Measurements from ENCODE around the gene CLC.

Gene CLC

DNA sequence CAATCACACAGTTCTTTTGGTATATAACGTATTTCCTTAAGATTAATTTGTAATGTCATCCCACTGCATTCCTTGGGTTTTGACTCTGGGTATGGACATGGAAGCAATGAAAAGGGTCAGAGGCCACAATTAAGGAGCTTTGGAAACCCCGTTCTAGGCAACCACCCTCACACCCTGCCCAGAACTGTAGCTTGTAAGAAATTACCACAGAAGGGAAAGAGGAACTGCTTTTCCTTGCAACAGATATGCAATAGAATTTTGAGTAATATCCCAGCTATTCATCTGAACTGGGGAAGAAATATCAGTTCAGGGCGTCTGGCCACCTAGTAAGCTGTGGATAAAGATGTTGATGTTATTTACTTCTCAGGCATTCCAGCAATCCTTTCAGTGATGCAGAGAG lies 985 bp upstream of the CLC start:
- Histone ChIP-seq H3K27ac (ENCODE audit: low read length, poor library complexity, severe bottlenecking) (no peak overlapping the region), H4K91ac (ENCODE audit: low read length) (no peak overlapping the region), H3K18ac (ENCODE audit: low read depth in 1 of 2, low read length in 2 of 2) (no peak overlapping the region), H3K4ac (ENCODE audit: low read depth in 1 of 2, low read length in 2 of 2) (no peak overlapping the region), H3K27me3 (ENCODE audit: control insufficient read depth in 1 of 2, insufficient read depth in 1 of 2, low read length in 2 of 2) (peaks cover 4 to 21% of the 10 kb centered on the region in 2 experiments), H3K4me3 (ENCODE audit: insufficient read depth in 1 of 2, low read depth in 1 of 2, low read length in 2 of 2) (no peak overlapping the region), H2AFZ (ENCODE audit: low read depth, low read length) (no peak overlapping the region), H4K8ac (ENCODE audit: low read length) (no peak overlapping the region), H3K9me3 (ENCODE audit: control insufficient read depth, low read length) (no peaks in the 10 kb centered on the region), H2BK5ac (ENCODE audit: low read depth, low read length, poor library complexity, severe bottlenecking) (no peak overlapping the region), H3K4me2 (ENCODE audit: low read length, poor library complexity, severe bottlenecking) (no peak overlapping the region), H3K9ac (ENCODE audit: low read length) (no peak overlapping the region), H2AK5ac (ENCODE audit: low read length, severe bottlenecking) (no peak overlapping the region), H3K79me1 (replicated peaks; ENCODE audit: low read length, poor library complexity, severe bottlenecking) (no peaks in the 10 kb centered on the region), H2BK15ac (ENCODE audit: low read depth, poor library complexity, severe bottlenecking) (no peak overlapping the region), H2BK120ac (ENCODE audit: low read depth, low read length) (no peak overlapping the region), H3K14ac (ENCODE audit: low read length in 2 of 2) (no peak overlapping the region), H3K4me1 (ENCODE audit: control insufficient read depth, insufficient read depth, low read depth, low read length) (no peaks in the 10 kb centered on the region), H3K36me3 (ENCODE audit: control insufficient read depth in 1 of 2, insufficient read depth in 2 of 2, low read depth in 1 of 2, low read length in 2 of 2) (no peaks in the 10 kb centered on the region), H3K23ac (ENCODE audit: low read length in 2 of 2) (no peak overlapping the region), H2BK12ac (ENCODE audit: low read length in 2 of 2) (no peak overlapping the region)
- DNase-seq: no peak
- WGBS: 68% methylated on average over 2 of the region's 3 CpGs

DNA sequence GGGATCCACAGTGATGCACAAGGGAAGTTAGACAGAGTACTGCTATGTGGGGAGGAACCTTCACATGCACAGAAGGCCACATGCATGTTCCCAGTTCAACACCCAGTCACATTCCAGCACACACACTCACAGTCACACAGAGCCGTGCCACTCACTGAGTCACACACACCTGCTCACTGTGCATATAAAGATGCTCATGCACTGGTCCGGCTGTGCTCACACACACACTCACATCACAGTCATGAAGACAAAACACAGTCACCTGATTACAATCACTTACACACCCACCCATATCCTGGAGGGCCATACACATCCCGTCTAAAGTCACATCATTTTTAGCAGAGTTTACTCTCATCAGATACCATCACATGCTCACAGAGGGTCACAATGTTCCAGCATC lies 478 bp downstream of the CLC start:
- no peaks in the 10 kb centered on the region for H3K79me1 ChIP-seq (replicated peaks; ENCODE audit: low read length, poor library complexity, severe bottlenecking)
- no peak overlapping the region for H2BK5ac ChIP-seq (ENCODE audit: low read depth, low read length, poor library complexity, severe bottlenecking)
- no peak overlapping the region for H2BK12ac ChIP-seq (ENCODE audit: low read length in 2 of 2)
- H3K27ac ChIP-seq (ENCODE audit: low read length, poor library complexity, severe bottlenecking): no peak overlapping the region
- no peaks in the 10 kb centered on the region for H3K36me3 ChIP-seq (ENCODE audit: control insufficient read depth in 1 of 2, insufficient read depth in 2 of 2, low read depth in 1 of 2, low read length in 2 of 2)
- WGBS: 81% methylated on average over 3 of the region's 3 CpGs
- H3K9ac ChIP-seq (ENCODE audit: low read length): no peak overlapping the region
- H3K4ac ChIP-seq (ENCODE audit: low read depth in 1 of 2, low read length in 2 of 2): no peak overlapping the region
- H3K9me3 ChIP-seq (ENCODE audit: control insufficient read depth, low read length): no peaks in the 10 kb centered on the region
- peaks cover 4 to 21% of the 10 kb centered on the region in 2 experiments for H3K27me3 ChIP-seq (ENCODE audit: control insufficient read depth in 1 of 2, insufficient read depth in 1 of 2, low read length in 2 of 2)
- H3K4me1 ChIP-seq (ENCODE audit: control insufficient read depth, insufficient read depth, low read depth, low read length): no peaks in the 10 kb centered on the region
- H2AK5ac ChIP-seq (ENCODE audit: low read length, severe bottlenecking): no peak overlapping the region
- no peak overlapping the region for H4K8ac ChIP-seq (ENCODE audit: low read length)
- no peak overlapping the region for H4K91ac ChIP-seq (ENCODE audit: low read length)
- no peak overlapping the region for H3K4me3 ChIP-seq (ENCODE audit: insufficient read depth in 1 of 2, low read depth in 1 of 2, low read length in 2 of 2)
- no peak overlapping the region for H2BK15ac ChIP-seq (ENCODE audit: low read depth, poor library complexity, severe bottlenecking)
- H3K4me2 ChIP-seq (ENCODE audit: low read length, poor library complexity, severe bottlenecking): no peak overlapping the region
- no peak overlapping the region for H3K18ac ChIP-seq (ENCODE audit: low read depth in 1 of 2, low read length in 2 of 2)
- H2AFZ ChIP-seq (ENCODE audit: low read depth, low read length): no peak overlapping the region
- H3K14ac ChIP-seq (ENCODE audit: low read length in 2 of 2): no peak overlapping the region
- H2BK120ac ChIP-seq (ENCODE audit: low read depth, low read length): no peak overlapping the region
- no peak for DNase-seq
- H3K23ac ChIP-seq (ENCODE audit: low read length in 2 of 2): no peak overlapping the region

DNA sequence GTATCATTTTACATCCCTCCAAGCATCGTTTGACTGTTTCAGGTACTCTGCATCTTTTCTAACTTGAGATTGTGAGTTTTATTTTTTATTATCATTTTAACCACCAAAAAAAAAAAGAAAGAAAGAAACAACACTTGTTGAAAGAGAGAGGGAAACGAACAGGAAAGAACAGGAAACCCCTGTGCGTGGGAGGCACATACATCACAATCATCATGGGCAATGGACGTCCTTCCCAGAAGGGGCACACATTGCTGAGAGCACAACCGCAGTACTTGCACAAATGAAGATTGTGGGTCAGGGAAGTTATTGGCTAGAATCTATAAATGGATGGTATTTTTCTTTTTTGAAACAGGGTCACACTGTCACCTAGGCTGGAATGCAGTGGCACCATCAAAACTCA lies 1.7 kb downstream of the CLC start:
- no peak for DNase-seq
- no peaks in the 10 kb centered on the region for H3K9me3 ChIP-seq (ENCODE audit: control insufficient read depth, low read length)
- H3K4me3 ChIP-seq (ENCODE audit: insufficient read depth in 1 of 2, low read depth in 1 of 2, low read length in 2 of 2): no peak overlapping the region
- no peak overlapping the region for H2BK120ac ChIP-seq (ENCODE audit: low read depth, low read length)
- H3K27ac ChIP-seq (ENCODE audit: low read length, poor library complexity, severe bottlenecking): no peak overlapping the region
- no peak overlapping the region for H2BK12ac ChIP-seq (ENCODE audit: low read length in 2 of 2)
- 66% methylated on average over 4 of the region's 5 CpGs for WGBS
- no peak overlapping the region for H3K4ac ChIP-seq (ENCODE audit: low read depth in 1 of 2, low read length in 2 of 2)
- no peaks in the 10 kb centered on the region for H3K36me3 ChIP-seq (ENCODE audit: control insufficient read depth in 1 of 2, insufficient read depth in 2 of 2, low read depth in 1 of 2, low read length in 2 of 2)
- H3K4me2 ChIP-seq (ENCODE audit: low read length, poor library complexity, severe bottlenecking): no peak overlapping the region
- H3K79me1 ChIP-seq (replicated peaks; ENCODE audit: low read length, poor library complexity, severe bottlenecking): no peaks in the 10 kb centered on the region
- no peak overlapping the region for H3K23ac ChIP-seq (ENCODE audit: low read length in 2 of 2)
- no peak overlapping the region for H3K14ac ChIP-seq (ENCODE audit: low read length in 2 of 2)
- H3K9ac ChIP-seq (ENCODE audit: low read length): no peak overlapping the region
- peaks cover 7 to 21% of the 10 kb centered on the region in 2 experiments for H3K27me3 ChIP-seq (ENCODE audit: control insufficient read depth in 1 of 2, insufficient read depth in 1 of 2, low read length in 2 of 2)
- no peak overlapping the region for H2BK5ac ChIP-seq (ENCODE audit: low read depth, low read length, poor library complexity, severe bottlenecking)
- no peak overlapping the region for H4K91ac ChIP-seq (ENCODE audit: low read length)
- no peak overlapping the region for H3K18ac ChIP-seq (ENCODE audit: low read depth in 1 of 2, low read length in 2 of 2)
- no peak overlapping the region for H2AK5ac ChIP-seq (ENCODE audit: low read length, severe bottlenecking)
- no peak overlapping the region for H4K8ac ChIP-seq (ENCODE audit: low read length)
- no peak overlapping the region for H2BK15ac ChIP-seq (ENCODE audit: low read depth, poor library complexity, severe bottlenecking)
- no peaks in the 10 kb centered on the region for H3K4me1 ChIP-seq (ENCODE audit: control insufficient read depth, insufficient read depth, low read depth, low read length)
- H2AFZ ChIP-seq (ENCODE audit: low read depth, low read length): no peak overlapping the region

DNA sequence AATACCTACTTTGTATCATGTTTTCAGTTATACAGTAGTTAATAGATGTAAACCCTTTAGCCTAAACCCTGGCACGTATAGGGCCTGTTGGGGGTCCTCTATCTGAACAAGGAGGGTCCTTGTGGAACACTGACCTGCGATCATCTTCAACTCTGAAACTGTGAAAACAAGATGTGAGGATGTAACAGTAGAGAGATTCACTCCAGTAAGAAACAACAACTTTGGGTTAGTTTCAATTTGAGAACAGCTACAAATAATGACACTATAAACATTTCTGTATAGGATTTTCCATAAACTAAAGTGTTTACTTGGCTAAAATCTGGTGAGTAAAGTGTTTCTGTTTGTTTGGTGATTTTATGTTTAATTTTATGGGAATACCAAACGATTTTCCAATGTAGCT lies 2.1 kb downstream of the CLC start:
- Histone ChIP-seq H3K4me1 (ENCODE audit: control insufficient read depth, insufficient read depth, low read depth, low read length) (no peaks in the 10 kb centered on the region), H3K14ac (ENCODE audit: low read length in 2 of 2) (no peak overlapping the region), H4K91ac (ENCODE audit: low read length) (no peak overlapping the region), H2BK5ac (ENCODE audit: low read depth, low read length, poor library complexity, severe bottlenecking) (no peak overlapping the region), H3K36me3 (ENCODE audit: control insufficient read depth in 1 of 2, insufficient read depth in 2 of 2, low read depth in 1 of 2, low read length in 2 of 2) (no peaks in the 10 kb centered on the region), H2BK12ac (ENCODE audit: low read length in 2 of 2) (no peak overlapping the region), H3K18ac (ENCODE audit: low read depth in 1 of 2, low read length in 2 of 2) (no peak overlapping the region), H3K27ac (ENCODE audit: low read length, poor library complexity, severe bottlenecking) (no peak overlapping the region), H3K23ac (ENCODE audit: low read length in 2 of 2) (no peak overlapping the region), H3K4me3 (ENCODE audit: insufficient read depth in 1 of 2, low read depth in 1 of 2, low read length in 2 of 2) (no peak overlapping the region), H2AK5ac (ENCODE audit: low read length, severe bottlenecking) (no peak overlapping the region), H3K9me3 (ENCODE audit: control insufficient read depth, low read length) (no peaks in the 10 kb centered on the region), H2BK120ac (ENCODE audit: low read depth, low read length) (no peak overlapping the region), H3K4ac (ENCODE audit: low read depth in 1 of 2, low read length in 2 of 2) (no peak overlapping the region), H4K8ac (ENCODE audit: low read length) (no peak overlapping the region), H2AFZ (ENCODE audit: low read depth, low read length) (no peak overlapping the region), H3K27me3 (ENCODE audit: control insufficient read depth in 1 of 2, insufficient read depth in 1 of 2, low read length in 2 of 2) (peaks cover 7 to 21% of the 10 kb centered on the region in 2 experiments), H3K9ac (ENCODE audit: low read length) (no peak overlapping the region), H3K79me1 (replicated peaks; ENCODE audit: low read length, poor library complexity, severe bottlenecking) (no peaks in the 10 kb centered on the region), H2BK15ac (ENCODE audit: low read depth, poor library complexity, severe bottlenecking) (no peak overlapping the region), H3K4me2 (ENCODE audit: low read length, poor library complexity, severe bottlenecking) (no peak overlapping the region)
- DNase-seq: no peak
- WGBS: 71% methylated on average over 1 of the region's 3 CpGs
